Measurements from ENCODE around the gene TUT7. TPM values are rescaled to one million over a fixed set of nuclear protein-coding genes. Genes with fewer than 3 reads are reported as not detected.
A peak's percentile ranks its signal among the peaks of the same experiment; 100 is the strongest.

The TUT7 gene
- total RNA-seq, 6 experiments from 2014 or later = 22.5 to 46.7 (median 31.6) TPM

DNA sequence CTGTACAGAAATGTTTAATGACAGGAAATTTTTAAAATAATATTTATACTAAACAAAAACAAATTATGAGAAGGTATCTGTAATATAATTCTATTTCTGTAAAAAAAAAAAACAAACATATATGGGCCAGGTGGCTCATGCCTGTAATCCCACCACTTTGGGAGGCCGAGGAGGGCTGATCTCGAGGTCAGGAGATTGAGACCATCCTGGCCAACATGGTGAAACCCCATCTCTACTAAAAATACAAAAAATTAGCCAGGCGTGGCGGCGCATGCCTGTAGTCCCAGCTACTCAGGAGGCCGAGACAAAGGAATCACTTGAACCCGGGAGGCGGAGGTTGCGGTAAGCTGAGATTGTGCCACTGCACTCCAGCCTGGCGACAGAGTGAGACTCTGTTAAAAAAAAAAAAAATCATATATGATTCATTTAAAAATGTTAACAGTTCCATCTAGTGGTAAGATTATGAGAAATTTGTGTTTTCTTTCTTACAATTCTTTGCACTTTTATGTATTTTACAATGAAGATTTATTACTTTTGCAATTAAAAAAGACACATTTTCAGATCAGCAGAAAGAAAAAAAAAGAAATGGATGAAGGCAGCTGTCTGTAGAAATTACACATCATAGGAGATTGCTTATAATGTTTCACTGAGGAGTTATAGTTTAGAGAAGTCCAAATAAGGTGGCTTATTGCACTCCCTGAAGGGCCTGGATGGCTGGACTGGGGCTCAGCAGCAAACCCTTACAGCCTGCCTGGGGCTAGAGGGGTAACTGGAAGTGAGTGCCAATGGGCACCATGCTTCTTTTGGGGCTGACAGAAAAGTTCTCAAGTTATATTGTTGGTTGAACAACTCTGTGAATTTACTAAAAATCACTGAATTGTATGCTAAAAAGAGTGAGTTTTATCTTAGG lies 115.1 kb downstream of the TUT7 start:
- no peaks in the 10 kb centered on the region for H3K4me1 ChIP-seq
- H3K27ac ChIP-seq = no peak overlapping the region
- H3K9me3 ChIP-seq = no peaks in the 10 kb centered on the region
- DNase-seq (no peak), ATAC-seq (no peak)
- H3K27me3 ChIP-seq = no peaks in the 10 kb centered on the region
- WGBS (ENCODE audit: insufficient coverage, low coverage, low lambda C conversion rate, missing lambda C conversion rate) = 72% methylated on average over 10 of the region's 10 CpGs
- TF ChIP-seq, protein P1, sequence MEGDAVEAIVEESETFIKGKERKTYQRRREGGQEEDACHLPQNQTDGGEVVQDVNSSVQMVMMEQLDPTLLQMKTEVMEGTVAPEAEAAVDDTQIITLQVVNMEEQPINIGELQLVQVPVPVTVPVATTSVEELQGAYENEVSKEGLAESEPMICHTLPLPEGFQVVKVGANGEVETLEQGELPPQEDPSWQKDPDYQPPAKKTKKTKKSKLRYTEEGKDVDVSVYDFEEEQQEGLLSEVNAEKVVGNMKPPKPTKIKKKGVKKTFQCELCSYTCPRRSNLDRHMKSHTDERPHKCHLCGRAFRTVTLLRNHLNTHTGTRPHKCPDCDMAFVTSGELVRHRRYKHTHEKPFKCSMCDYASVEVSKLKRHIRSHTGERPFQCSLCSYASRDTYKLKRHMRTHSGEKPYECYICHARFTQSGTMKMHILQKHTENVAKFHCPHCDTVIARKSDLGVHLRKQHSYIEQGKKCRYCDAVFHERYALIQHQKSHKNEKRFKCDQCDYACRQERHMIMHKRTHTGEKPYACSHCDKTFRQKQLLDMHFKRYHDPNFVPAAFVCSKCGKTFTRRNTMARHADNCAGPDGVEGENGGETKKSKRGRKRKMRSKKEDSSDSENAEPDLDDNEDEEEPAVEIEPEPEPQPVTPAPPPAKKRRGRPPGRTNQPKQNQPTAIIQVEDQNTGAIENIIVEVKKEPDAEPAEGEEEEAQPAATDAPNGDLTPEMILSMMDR (IDR thresholded peaks at IDR 0.05) = peak in 1 of 4 donors; percentile 13
- TF ChIP-seq POLR2A (IDR thresholded peaks at IDR 0.05) = no peak
- no peaks in the 10 kb centered on the region for H3K36me3 ChIP-seq
- intact Hi-C loops (cut with DNase I) = no loop called here
- H3K4me3 ChIP-seq = no peak overlapping the region

Small RNA genes lying within 50 kb of the gene (small RNA-seq; reads per million reads assigned to genes)
- gene RN7SKP264 = 0 reads per million in 2 experiments

Other genes starting within 250 kb of the TUT7 start
- gene C9orf153, start 94.8 kb downstream of the TUT7 start, total RNA-seq = under 1 TPM in 4 of 6 experiments, not detected in 2; 0.19 to 0.54 (median 0.31) TPM
- 10 to 100 TPM; 15.6 to 37.2 (median 26.7) TPM for gene ISCA1, start 71.9 kb downstream of the TUT7 start, total RNA-seq